HepG2 (cell line): ENCODE results near the gene PTPN5. TPM values are rescaled to one million over a fixed set of nuclear protein-coding genes. Genes with fewer than 3 reads are reported as not detected.

Experiments used
- ATAC-seq: fragments of 200-7000 bp; cut with Tn5 transposase; 3 replicates; pipeline ENCODE4 v1.9.1; 2020; ENCODE audit warnings: mild to moderate bottlenecking, moderate library complexity
- BruUV-seq: library from RNA; stranded (reverse); fragments of 400-500 nt; replicated peaks from 2 replicates; lab custom pipeline; 2021; lab: Mats Ljungman, UMichigan
- CTCF ChIA-PET: fragments of 300-600 bp; formaldehyde crosslinking; extraction: SDS; loops from one replicate; lab custom pipeline; 2021; ENCODE audit warnings: low total read pairs, inconsistent platforms, low intra/inter-chr PET ratio; lab: Yijun Ruan, JAX
- POLR2A ChIA-PET: fragments of 350-600 bp; sonication (Branson Sonifier 250); formaldehyde crosslinking; loops from one replicate; lab custom pipeline; 2020; ENCODE audit warnings: antibody characterized with exemption, inconsistent platforms; lab: Yijun Ruan, JAX
- DNase-seq: peaks from one replicate; pipeline ENCODE4 v3.0.0-alpha.2; 2015; ENCODE audit warnings: low spot score
- FAIRE-seq: peaks from 3 replicates; lab custom pipeline; 2011; peaks lifted over from hg19 to GRCh38; lab: Jason Lieb, UNC
- H2AFZ ChIP-seq: one replicate; pipeline ENCODE4 v1.6.1; 2011; ENCODE audit warnings: low read length, inconsistent platforms
- H3K27ac ChIP-seq: fragments of 300-600 bp; 3 replicates; pipeline ENCODE4 v1.8.0; 2011; ENCODE audit warnings: mixed run types, mild to moderate bottlenecking, mixed read lengths, low read length, inconsistent platforms; ENCODE audit not compliant: insufficient read depth; ENCODE audit errors: extremely low read length
- H3K27me3 ChIP-seq, 2 experiments: fragments of 200-600 bp in 1 of 2; 2 replicates in 1 of 2; 3 replicates in 1 of 2; pipeline versions ENCODE4 v1.6.0 to v1.8.0; 2011; ENCODE audit warnings: low read length in 2 of 2, mild to moderate bottlenecking in 2 of 2, moderate library complexity in 2 of 2, inconsistent platforms in 1 of 2; ENCODE audit not compliant: insufficient read depth in 2 of 2, control insufficient read depth in 1 of 2
- H3K36me3 ChIP-seq, 2 experiments: fragments of 200-600 bp in 1 of 2; replicated peaks in 1 of 2; 2 replicates in 1 of 2; 3 replicates in 1 of 2; pipeline versions ENCODE4 v1.5.1 to v1.8.0; 2011; ENCODE audit warnings: low read length in 2 of 2, inconsistent platforms in 1 of 2; ENCODE audit not compliant: insufficient read depth in 2 of 2, control insufficient read depth in 1 of 2
- H3K4me1 ChIP-seq: 2 replicates; pipeline ENCODE4 v1.5.1; 2012; ENCODE audit warnings: low read length, inconsistent platforms; ENCODE audit not compliant: insufficient read depth
- H3K4me2 ChIP-seq: 2 replicates; pipeline ENCODE4 v1.6.0; 2011; ENCODE audit warnings: low read depth, low read length, inconsistent platforms
- H3K4me3 ChIP-seq, 3 experiments: fragments of 200-600 bp in 1 of 3; sonication (generic), shearing (Covaris generic) in 1 of 3; replicated peaks in 1 of 3; 2 replicates each; pipeline ENCODE4 v1.5.1; 2011 to 2016; ENCODE audit warnings: low read length in 3 of 3, inconsistent platforms in 2 of 3, low read depth in 2 of 3, mild to moderate bottlenecking in 2 of 3, control low read depth in 1 of 3, mixed read lengths in 1 of 3; ENCODE audit not compliant: insufficient read depth in 1 of 3
- H3K79me2 ChIP-seq: one replicate; pipeline ENCODE4 v1.6.1; 2011; ENCODE audit warnings: low read length, inconsistent platforms; ENCODE audit not compliant: insufficient read depth
- H3K9ac ChIP-seq: 2 replicates; pipeline ENCODE4 v1.6.0; 2011; ENCODE audit warnings: mild to moderate bottlenecking, low read depth, low read length, inconsistent platforms; ENCODE audit not compliant: insufficient read depth
- H3K9me3 ChIP-seq: 2 replicates; pipeline ENCODE4 v1.5.1; 2012; ENCODE audit warnings: mild to moderate bottlenecking, low read length
- H4K20me1 ChIP-seq: 2 replicates; pipeline ENCODE4 v1.6.0; 2011; ENCODE audit warnings: inconsistent platforms, mild to moderate bottlenecking, low read length, moderate library complexity; ENCODE audit not compliant: insufficient read depth
- GMEB2 ChIP-seq: IDR thresholded peaks from 2 replicates; pipeline ENCODE4 v1.6.1; 2016; ENCODE audit warnings: missing biosample characterization, missing genetic modification reagents, low read depth
- JUN ChIP-seq: sonication (generic); formaldehyde crosslinking; IDR thresholded peaks from 2 replicates; pipeline ENCODE4 v1.4.0; 2020; ENCODE audit warnings: mild to moderate bottlenecking, missing genetic modification reagents
- LCORL ChIP-seq, 2 experiments: fragments of 450-650 bp in 1 of 2; sonication (generic) in 1 of 2; formaldehyde crosslinking in 1 of 2; IDR thresholded peaks; 2 replicates each; pipeline versions ENCODE4 v1.5.0 to v1.6.1; 2017 to 2020; ENCODE audit warnings: antibody characterized with exemption in 1 of 2, missing genetic modification reagents in 1 of 2
- TBP ChIP-seq: sonication (generic); formaldehyde crosslinking; IDR thresholded peaks from 2 replicates; pipeline ENCODE4 v1.5.0; 2020; ENCODE audit warnings: missing genetic modification reagents
- TOE1 ChIP-seq: sonication (generic); formaldehyde crosslinking; IDR thresholded peaks from 2 replicates; pipeline ENCODE4 v1.4.0; 2020; ENCODE audit warnings: mild to moderate bottlenecking, missing genetic modification reagents
- ZBTB21 ChIP-seq: sonication (generic); formaldehyde crosslinking; IDR thresholded peaks from 2 replicates; pipeline ENCODE4 v1.4.0; 2020; ENCODE audit warnings: missing genetic modification reagents
- ZFP1 ChIP-seq: IDR thresholded peaks from 2 replicates; pipeline ENCODE4 v1.6.1; 2016
- ZNF263 ChIP-seq: sonication (generic); formaldehyde crosslinking; IDR thresholded peaks from 2 replicates; pipeline ENCODE4 v1.4.0; 2020; ENCODE audit warnings: missing genetic modification reagents
- ZNF282 ChIP-seq: fragments of 450-650 bp; IDR thresholded peaks from 2 replicates; pipeline ENCODE4 v1.6.1; 2018; ENCODE audit not compliant: partially characterized antibody
- ZNF879 ChIP-seq: sonication (generic); formaldehyde crosslinking; IDR thresholded peaks from 2 replicates; pipeline ENCODE4 v1.8.1; 2023; ENCODE audit warnings: missing genetic modification reagents
- WGBS: methylation state at CpG from one replicate; pipeline ENCODE4 v1.1.6; 2017; ENCODE audit warnings: low lambda C conversion rate; 5-methylcytosine and 5-hydroxymethylcytosine counted together
- in situ Hi-C: cut with HindIII; loops from 2 replicates; pipeline ENCODE4 v1.10.0; 2017; ENCODE audit warnings: low pct_unique_long_range_greater_than_20kb; ENCODE audit not compliant: extremely low pct_ligation_motif_present
- intact Hi-C: fragments of 100-400 bp; cut with micrococcal nuclease; formaldehyde crosslinking; loops from one replicate; pipeline ENCODE4 v1.10.0; 2022; ENCODE audit not compliant: unreplicated experiment
- polyA plus RNA-seq, 8 experiments: library from polyadenylated mRNA; depleted of rRNA in 3 of 8; stranded (reverse) in 7 of 8; unstranded in 1 of 8; fragments of >200 nt; fragmentation: Illumina TruSeq in 4 of 8; extraction: Trizol in 4 of 8; gene quantifications; 2 replicates each; pipeline versions ENCODE4 v1.2.1 to v1.2.3, GENCODE V29; 2011 to 2016; ENCODE audit warnings: low read depth in 4 of 8, missing spikeins in 1 of 8, mixed read lengths in 1 of 8; ENCODE audit not compliant: insufficient read depth in 1 of 8
- total RNA-seq, 5 experiments: library from RNA; depleted of rRNA; stranded (reverse); fragments of >200 nt; fragmentation: Illumina TruSeq; extraction: Trizol; gene quantifications; 2 replicates each; pipeline ENCODE4 v1.2.3, GENCODE V29; 2016; ENCODE audit warnings: low read depth in 1 of 5
- TF ChIP-seq, protein P1 (sequence below): sonication (generic); formaldehyde crosslinking; IDR thresholded peaks from 2 replicates; pipeline ENCODE4 v1.9.0; 2021; ENCODE audit warnings: missing genetic modification reagents, borderline replicate concordance
- TF ChIP-seq, protein P2 (sequence below): sonication (generic); formaldehyde crosslinking; IDR thresholded peaks from 2 replicates; pipeline ENCODE4 v1.5.0; 2020; ENCODE audit warnings: missing genetic modification reagents

Gene PTPN5
- total and polyA plus RNA-seq, 2 of the 13 experiments (the other 11 are each of a cell fraction or from before 2014, with no cell fraction given), result not detected

- CTCF ChIA-PET, result no interaction called here
- no peak; the same call in 1 of the 3 replicates for ATAC-seq
Observed at GRCh38 chr11:18791969-18792628, 501 bp upstream of the PTPN5 start.

More at GRCh38 chr11:18791969-18792628, 501 bp upstream of the PTPN5 start:
- H2AFZ ChIP-seq, result no peak overlapping the region
- H3K79me2 ChIP-seq, result no peaks in the 10 kb centered on the region
- H3K4me2 ChIP-seq, result no peak overlapping the region
- H3K27me3 ChIP-seq, result peaks cover 0 to 24% of the 10 kb centered on the region in 2 experiments; a peak in 3 of 5 replicates
- in situ Hi-C loops, result no loop called here
- H3K4me3 ChIP-seq, result no peak overlapping the region
- H3K4me1 ChIP-seq, result no peaks in the 10 kb centered on the region
- WGBS, result 16% methylated on average over 6 of the region's 43 CpGs
- no TSS peak for BruUV-seq
- no peak overlapping the region for H3K9ac ChIP-seq
- POLR2A ChIA-PET, result no interaction called here
- H3K27ac ChIP-seq, result no peak overlapping the region
- intact Hi-C loops, result no loop called here
- FAIRE-seq (no peak), DNase-seq (no peak)
- H3K9me3 ChIP-seq, result no peaks in the 10 kb centered on the region
- no peaks in the 10 kb centered on the region for H4K20me1 ChIP-seq
- no peaks in the 10 kb centered on the region for H3K36me3 ChIP-seq
- TF ChIP-seq JUN (no peak), GMEB2 (CRISPR knock-in tag) (no peak), TOE1 (CRISPR knock-in tag) (no peak), ZFP1 (CRISPR knock-in tag) (no peak), ZNF282 (no peak), LCORL (IDR thresholded peaks at IDR 0.05) (no peak), LCORL (CRISPR knock-in tag; IDR thresholded peaks at IDR 0.05) (no peak), ZNF263 (CRISPR knock-in tag) (no peak), ZNF879 (no peak), ZBTB21 (CRISPR knock-in tag) (no peak), TBP (CRISPR knock-in tag) (no peak)
- TF ChIP-seq, protein P1, sequence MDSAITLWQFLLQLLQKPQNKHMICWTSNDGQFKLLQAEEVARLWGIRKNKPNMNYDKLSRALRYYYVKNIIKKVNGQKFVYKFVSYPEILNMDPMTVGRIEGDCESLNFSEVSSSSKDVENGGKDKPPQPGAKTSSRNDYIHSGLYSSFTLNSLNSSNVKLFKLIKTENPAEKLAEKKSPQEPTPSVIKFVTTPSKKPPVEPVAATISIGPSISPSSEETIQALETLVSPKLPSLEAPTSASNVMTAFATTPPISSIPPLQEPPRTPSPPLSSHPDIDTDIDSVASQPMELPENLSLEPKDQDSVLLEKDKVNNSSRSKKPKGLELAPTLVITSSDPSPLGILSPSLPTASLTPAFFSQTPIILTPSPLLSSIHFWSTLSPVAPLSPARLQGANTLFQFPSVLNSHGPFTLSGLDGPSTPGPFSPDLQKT, result no peak
- TF ChIP-seq, protein P2, sequence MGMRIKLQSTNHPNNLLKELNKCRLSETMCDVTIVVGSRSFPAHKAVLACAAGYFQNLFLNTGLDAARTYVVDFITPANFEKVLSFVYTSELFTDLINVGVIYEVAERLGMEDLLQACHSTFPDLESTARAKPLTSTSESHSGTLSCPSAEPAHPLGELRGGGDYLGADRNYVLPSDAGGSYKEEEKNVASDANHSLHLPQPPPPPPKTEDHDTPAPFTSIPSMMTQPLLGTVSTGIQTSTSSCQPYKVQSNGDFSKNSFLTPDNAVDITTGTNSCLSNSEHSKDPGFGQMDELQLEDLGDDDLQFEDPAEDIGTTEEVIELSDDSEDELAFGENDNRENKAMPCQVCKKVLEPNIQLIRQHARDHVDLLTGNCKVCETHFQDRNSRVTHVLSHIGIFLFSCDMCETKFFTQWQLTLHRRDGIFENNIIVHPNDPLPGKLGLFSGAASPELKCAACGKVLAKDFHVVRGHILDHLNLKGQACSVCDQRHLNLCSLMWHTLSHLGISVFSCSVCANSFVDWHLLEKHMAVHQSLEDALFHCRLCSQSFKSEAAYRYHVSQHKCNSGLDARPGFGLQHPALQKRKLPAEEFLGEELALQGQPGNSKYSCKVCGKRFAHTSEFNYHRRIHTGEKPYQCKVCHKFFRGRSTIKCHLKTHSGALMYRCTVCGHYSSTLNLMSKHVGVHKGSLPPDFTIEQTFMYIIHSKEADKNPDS (CRISPR knock-in tag), result no peak
